H9 (cell line): Measurements from ENCODE around the gene ALDH5A1. TPM values are rescaled to one million over a fixed set of nuclear protein-coding genes. Genes with fewer than 3 reads are reported as not detected.

Experiments
- DNase-seq: peaks from one replicate; pipeline ENCODE4 v3.0.0-alpha.2; 2017
- H2AFZ ChIP-seq: one replicate; pipeline ENCODE4 v1.6.1; 2013; ENCODE audit warnings: mild to moderate bottlenecking, low read length, control low read depth, moderate library complexity
- H2AK5ac ChIP-seq: 2 replicates; pipeline ENCODE4 v1.6.1; 2013; ENCODE audit warnings: low read length, control low read depth, mixed read lengths; ENCODE audit not compliant: insufficient read length
- H2BK120ac ChIP-seq: one replicate; pipeline ENCODE4 v1.6.1; 2013; ENCODE audit warnings: low read depth, mild to moderate bottlenecking, low read length, control low read depth, inconsistent platforms; ENCODE audit not compliant: poor library complexity, severe bottlenecking
- H2BK12ac ChIP-seq: 2 replicates; pipeline ENCODE4 v1.6.1; 2013; ENCODE audit warnings: low read length, control low read depth, mixed read lengths, low read depth; ENCODE audit not compliant: insufficient read length
- H2BK15ac ChIP-seq: 2 replicates; pipeline ENCODE4 v1.6.1; 2013; ENCODE audit warnings: low read depth, low read length, control low read depth
- H2BK20ac ChIP-seq: one replicate; pipeline ENCODE4 v1.6.1; 2013; ENCODE audit warnings: low read depth, mild to moderate bottlenecking, low read length, control low read depth, inconsistent platforms; ENCODE audit not compliant: poor library complexity, severe bottlenecking
- H2BK5ac ChIP-seq: 2 replicates; pipeline ENCODE4 v1.6.1; 2013; ENCODE audit warnings: low read length, control low read depth, mixed read lengths; ENCODE audit not compliant: insufficient read length
- H3K14ac ChIP-seq: 2 replicates; pipeline ENCODE4 v1.6.1; 2013; ENCODE audit warnings: low read length, control low read depth; ENCODE audit not compliant: insufficient read depth
- H3K18ac ChIP-seq: 2 replicates; pipeline ENCODE4 v1.6.1; 2013; ENCODE audit warnings: low read depth, mild to moderate bottlenecking, mixed read lengths, low read length, control low read depth; ENCODE audit not compliant: insufficient read length
- H3K23ac ChIP-seq: 2 replicates; pipeline ENCODE4 v1.6.1; 2013; ENCODE audit warnings: low read length, control low read depth, mixed read lengths, low read depth; ENCODE audit not compliant: insufficient read length
- H3K23me2 ChIP-seq: 2 replicates; pipeline ENCODE4 v1.6.1; 2013; ENCODE audit warnings: low read depth, mild to moderate bottlenecking, mixed read lengths, low read length, control low read depth; ENCODE audit not compliant: insufficient read length, poor library complexity, severe bottlenecking
- H3K27ac ChIP-seq: 2 replicates; pipeline ENCODE4 v1.5.1; 2013; ENCODE audit warnings: low read length, control low read depth, mixed read lengths, low read depth; ENCODE audit not compliant: insufficient read length
- H3K27me3 ChIP-seq: 2 replicates; pipeline ENCODE4 v1.6.1; 2013; ENCODE audit warnings: low read length, control low read depth, inconsistent platforms; ENCODE audit not compliant: insufficient read depth
- H3K4ac ChIP-seq: 2 replicates; pipeline ENCODE4 v1.6.1; 2013; ENCODE audit warnings: low read depth, mild to moderate bottlenecking, control low read depth, inconsistent platforms, low read length, moderate library complexity
- H3K4me1 ChIP-seq: 2 replicates; pipeline ENCODE4 v1.6.1; 2013; ENCODE audit warnings: low read length, control low read depth, inconsistent platforms; ENCODE audit not compliant: insufficient read depth
- H3K4me2 ChIP-seq: 2 replicates; pipeline ENCODE4 v1.6.1; 2013; ENCODE audit warnings: low read length, control low read depth, mixed read lengths; ENCODE audit not compliant: insufficient read length, insufficient read depth
- H3K56ac ChIP-seq: 2 replicates; pipeline ENCODE4 v1.6.1; 2013; ENCODE audit warnings: low read depth, mild to moderate bottlenecking, mixed read lengths, low read length, control low read depth; ENCODE audit not compliant: insufficient read length
- H3K79me1 ChIP-seq: 2 replicates; pipeline ENCODE4 v1.6.1; 2013; ENCODE audit warnings: low read depth, mild to moderate bottlenecking, moderate library complexity, low read length, control low read depth, inconsistent platforms; ENCODE audit not compliant: insufficient read depth, poor library complexity, severe bottlenecking
- H3K79me2 ChIP-seq: 2 replicates; pipeline ENCODE4 v1.6.1; 2013; ENCODE audit warnings: low read length, control low read depth, inconsistent platforms; ENCODE audit not compliant: insufficient read depth
- H3K9ac ChIP-seq: 2 replicates; pipeline ENCODE4 v1.6.1; 2013; ENCODE audit warnings: low read length, control low read depth, mixed read lengths; ENCODE audit not compliant: insufficient read length; ENCODE audit errors: extremely low read depth
- H3K9me3 ChIP-seq: one replicate; pipeline ENCODE4 v1.6.1; 2013; ENCODE audit warnings: low read depth, low read length, inconsistent platforms; ENCODE audit not compliant: control insufficient read depth
- H3T11ph ChIP-seq: one replicate; pipeline ENCODE4 v1.6.1; 2013; ENCODE audit warnings: mild to moderate bottlenecking, low read length, control low read depth, inconsistent platforms
- H4K20me1 ChIP-seq: one replicate; pipeline ENCODE4 v1.6.1; 2013; ENCODE audit not compliant: control insufficient read depth, insufficient read length, insufficient read depth
- H4K5ac ChIP-seq: 2 replicates; pipeline ENCODE4 v1.6.1; 2013; ENCODE audit warnings: low read depth, mild to moderate bottlenecking, mixed read lengths, low read length, control low read depth; ENCODE audit not compliant: insufficient read length
- H4K8ac ChIP-seq: replicated peaks from 2 replicates; pipeline ENCODE4 v1.6.1; 2013; ENCODE audit warnings: low read length, control low read depth, mixed read lengths, low read depth; ENCODE audit not compliant: insufficient read length
- H4K91ac ChIP-seq: 2 replicates; pipeline ENCODE4 v1.6.1; 2013; ENCODE audit warnings: low read depth, mild to moderate bottlenecking, moderate library complexity, mixed read lengths, low read length, control low read depth; ENCODE audit not compliant: insufficient read length
- H3K27ac Mint-ChIP-seq, 3 experiments: 2 replicates in 2 of 3; 3 replicates in 1 of 3; pipeline ENCODE4 v1.8.0; 2020 to 2021; ENCODE audit warnings: mixed read lengths in 3 of 3, mild to moderate bottlenecking in 1 of 3, moderate library complexity in 1 of 3
- H3K27me3 Mint-ChIP-seq: 2 replicates; pipeline ENCODE4 v1.8.0; 2021; ENCODE audit warnings: low read depth, mild to moderate bottlenecking, moderate library complexity, mixed read lengths
- H3K36me3 Mint-ChIP-seq, 3 experiments: 2 replicates in 2 of 3; 3 replicates in 1 of 3; pipeline ENCODE4 v1.8.0; 2020 to 2021; ENCODE audit warnings: low read depth in 3 of 3, mixed read lengths in 3 of 3; ENCODE audit not compliant: insufficient read depth in 1 of 3
- H3K4me1 Mint-ChIP-seq, 2 experiments: 2 replicates each; pipeline ENCODE4 v1.8.0; 2020; ENCODE audit warnings: mixed read lengths in 2 of 2
- H3K4me3 Mint-ChIP-seq, 2 experiments: 2 replicates in 1 of 2; 3 replicates in 1 of 2; pipeline ENCODE4 v1.8.0; 2020 to 2021; ENCODE audit warnings: mild to moderate bottlenecking in 2 of 2, mixed read lengths in 2 of 2, moderate library complexity in 1 of 2
- H3K9me3 Mint-ChIP-seq, 2 experiments: 2 replicates in 1 of 2; 3 replicates in 1 of 2; pipeline ENCODE4 v1.8.0; 2020; ENCODE audit warnings: mild to moderate bottlenecking in 2 of 2, mixed read lengths in 2 of 2, moderate library complexity in 1 of 2
- WGBS: extraction: QIAGEN DNeasy Blood & Tissue Kit; methylation state at CpG from one replicate; pipeline ENCODE4 v1.1.7; 2013; ENCODE audit warnings: missing lambda C conversion rate, low lambda C conversion rate, mixed read lengths; ENCODE audit not compliant: insufficient read length; ENCODE audit errors: extremely low coverage; 5-methylcytosine and 5-hydroxymethylcytosine counted together
- total RNA-seq: library from RNA; stranded (reverse); gene quantifications from 2 replicates; pipeline ENCODE4 v1.2.1, GENCODE V29; 2021
- TF ChIP-seq, protein P1 (sequence below): fragments of 200-600 bp; sonication (generic); conservative IDR thresholded peaks from 3 replicates; pipeline ENCODE4 v1.8.0; 2021; ENCODE audit warnings: antibody characterized with exemption, mild to moderate bottlenecking

ALDH5A1 gene
- total RNA-seq, 1 experiment from 2014 or later = 5.4 TPM

DNA sequence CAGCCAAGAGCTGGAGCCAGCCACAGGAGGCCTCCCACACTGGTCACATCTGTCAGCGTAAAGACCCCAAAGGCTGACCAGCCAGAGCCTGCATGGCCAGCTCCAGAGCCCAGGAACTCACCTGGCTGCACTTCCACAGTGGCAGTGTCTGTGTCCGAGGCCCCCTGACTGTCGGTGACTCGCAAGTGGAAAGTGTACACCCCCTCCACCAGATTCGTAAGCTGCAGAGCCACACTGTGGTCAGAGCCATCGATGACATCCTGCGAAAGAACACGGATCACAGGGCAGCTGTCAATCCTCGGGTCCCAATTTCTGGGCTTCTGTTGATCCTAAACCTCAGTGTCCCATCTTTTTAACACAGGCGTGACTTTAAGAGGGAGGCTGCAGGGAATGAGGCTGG lies 69.3 kb downstream of the ALDH5A1 start:
- Mint-ChIP-seq H3K27me3 (peaks cover 3% of the 10 kb centered on the region; the same call in 1 of the 2 replicates), H3K36me3 (no peaks in the 10 kb centered on the region; a peak in 1 of 7 replicates), H3K4me1 (peaks cover 0 to 3% of the 10 kb centered on the region in 2 experiments; a peak in 1 of 4 replicates), H3K27ac (no peak overlapping the region), H3K9me3 (no peaks in the 10 kb centered on the region), H3K4me3 (no peak overlapping the region)
- H3K9ac ChIP-seq = no peak overlapping the region
- H2BK20ac ChIP-seq = no peak overlapping the region
- H4K5ac ChIP-seq = no peak overlapping the region
- no peak overlapping the region for H3K27ac ChIP-seq
- H2BK5ac ChIP-seq = no peak overlapping the region
- H4K20me1 ChIP-seq = no peaks in the 10 kb centered on the region
- H3T11ph ChIP-seq = no peak overlapping the region
- H3K79me1 ChIP-seq = no peaks in the 10 kb centered on the region
- WGBS = no CpG with 5 or more reads among the region's 10 CpGs
- no peak overlapping the region for H2AFZ ChIP-seq
- no peak overlapping the region for H3K14ac ChIP-seq
- no peaks in the 10 kb centered on the region for H3K23me2 ChIP-seq
- no peak overlapping the region for H3K23ac ChIP-seq
- H2BK120ac ChIP-seq = no peak overlapping the region
- H3K4me2 ChIP-seq = no peak overlapping the region
- H3K4me1 ChIP-seq = no peaks in the 10 kb centered on the region
- H2BK12ac ChIP-seq = no peak overlapping the region
- H3K27me3 ChIP-seq = no peaks in the 10 kb centered on the region
- H3K56ac ChIP-seq = no peak overlapping the region
- H2AK5ac ChIP-seq = no peak overlapping the region
- H4K8ac ChIP-seq = no peak overlapping the region
- H2BK15ac ChIP-seq = no peak overlapping the region
- H4K91ac ChIP-seq = no peak overlapping the region
- H3K18ac ChIP-seq = no peak overlapping the region
- no peak for DNase-seq
- TF ChIP-seq, protein P1, sequence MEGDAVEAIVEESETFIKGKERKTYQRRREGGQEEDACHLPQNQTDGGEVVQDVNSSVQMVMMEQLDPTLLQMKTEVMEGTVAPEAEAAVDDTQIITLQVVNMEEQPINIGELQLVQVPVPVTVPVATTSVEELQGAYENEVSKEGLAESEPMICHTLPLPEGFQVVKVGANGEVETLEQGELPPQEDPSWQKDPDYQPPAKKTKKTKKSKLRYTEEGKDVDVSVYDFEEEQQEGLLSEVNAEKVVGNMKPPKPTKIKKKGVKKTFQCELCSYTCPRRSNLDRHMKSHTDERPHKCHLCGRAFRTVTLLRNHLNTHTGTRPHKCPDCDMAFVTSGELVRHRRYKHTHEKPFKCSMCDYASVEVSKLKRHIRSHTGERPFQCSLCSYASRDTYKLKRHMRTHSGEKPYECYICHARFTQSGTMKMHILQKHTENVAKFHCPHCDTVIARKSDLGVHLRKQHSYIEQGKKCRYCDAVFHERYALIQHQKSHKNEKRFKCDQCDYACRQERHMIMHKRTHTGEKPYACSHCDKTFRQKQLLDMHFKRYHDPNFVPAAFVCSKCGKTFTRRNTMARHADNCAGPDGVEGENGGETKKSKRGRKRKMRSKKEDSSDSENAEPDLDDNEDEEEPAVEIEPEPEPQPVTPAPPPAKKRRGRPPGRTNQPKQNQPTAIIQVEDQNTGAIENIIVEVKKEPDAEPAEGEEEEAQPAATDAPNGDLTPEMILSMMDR = no peak
- H3K4ac ChIP-seq = no peak overlapping the region
- H3K9me3 ChIP-seq = no peaks in the 10 kb centered on the region
- no peaks in the 10 kb centered on the region for H3K79me2 ChIP-seq
